HG02938 (cell line): ENCODE data around the gene CACNG4.

ENCODE experiments used
- ATAC-seq: cut with Tn5 transposase; IDR thresholded peaks from one replicate; pipeline ENCODE4 v1.9.1; 2021; ENCODE audit warnings: mild to moderate bottlenecking, moderate library complexity; ENCODE audit not compliant: unreplicated experiment

CACNG4 gene

GRCh38 chr17:67015001-67015400 lies 50.5 kb downstream of the CACNG4 start:
- no peak for ATAC-seq

- no peak for ATAC-seq
Observed at GRCh38 chr17:67016039-67016762, 51.7 kb downstream of the CACNG4 start.

DNA sequence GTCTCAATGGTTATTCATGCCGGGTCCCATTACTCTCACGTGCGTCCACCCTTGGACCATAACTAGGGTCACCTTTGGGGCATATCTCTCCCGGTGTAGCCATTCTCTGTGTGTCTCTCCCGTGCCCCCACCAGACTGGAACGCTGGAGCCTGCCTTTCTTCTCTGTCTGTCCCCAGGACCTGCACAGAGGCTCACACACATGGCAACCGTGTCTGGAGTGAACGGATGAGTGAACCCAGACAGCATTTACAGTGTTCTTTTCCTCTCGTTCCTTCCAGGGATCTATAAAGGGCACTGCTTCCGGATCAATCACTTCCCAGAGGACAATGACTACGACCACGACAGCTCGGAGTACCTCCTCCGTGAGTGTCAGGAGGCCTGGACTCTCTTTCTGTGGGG lies 53.4 kb downstream of the CACNG4 start:
- no peak for ATAC-seq

DNA sequence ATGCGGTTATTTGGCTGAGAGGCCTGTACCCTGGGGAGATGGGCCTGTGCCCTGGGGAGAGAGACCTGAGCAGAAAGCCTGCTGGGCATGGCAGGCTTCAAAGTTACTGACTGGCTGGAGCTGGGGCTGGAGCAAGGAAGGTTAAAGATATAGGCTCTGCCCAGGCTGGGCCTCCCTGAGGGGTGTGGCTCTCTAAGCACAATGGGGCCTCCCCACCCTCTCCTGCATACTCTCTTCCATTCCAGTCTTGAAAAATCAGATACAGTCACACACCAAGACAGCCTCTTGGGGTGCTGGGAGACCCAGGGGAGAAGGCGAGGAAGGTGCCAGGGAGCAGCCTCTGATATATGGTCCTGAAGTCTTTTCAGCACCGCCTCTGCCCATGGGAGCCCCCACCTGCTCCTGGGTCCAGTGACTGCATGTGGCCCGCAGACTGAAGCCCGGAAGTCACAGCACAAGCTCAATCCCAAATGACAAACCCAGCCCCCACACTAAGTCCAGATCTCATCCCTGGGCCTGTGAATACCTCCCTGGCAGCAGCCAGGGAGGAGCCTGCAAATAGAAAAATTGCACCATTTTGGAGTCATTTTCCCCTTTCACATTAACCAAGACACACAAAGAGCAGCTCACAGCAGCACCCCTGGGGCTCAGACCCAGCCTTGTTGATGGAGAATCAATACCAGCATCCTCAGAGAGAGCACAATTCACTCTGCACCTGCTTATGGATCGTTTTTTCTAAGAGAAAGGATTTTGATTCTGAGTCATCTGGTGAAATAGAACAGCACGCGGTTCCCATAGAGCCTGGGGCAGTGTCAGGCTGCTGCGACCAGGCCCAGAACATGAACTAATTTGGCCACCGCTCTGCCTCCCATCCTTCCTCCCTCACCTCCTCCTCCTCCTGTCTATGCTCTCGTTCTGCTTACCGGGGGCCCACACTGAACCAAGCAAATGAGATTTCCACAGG lies 54.2 kb downstream of the CACNG4 start:
- ATAC-seq: no peak

DNA sequence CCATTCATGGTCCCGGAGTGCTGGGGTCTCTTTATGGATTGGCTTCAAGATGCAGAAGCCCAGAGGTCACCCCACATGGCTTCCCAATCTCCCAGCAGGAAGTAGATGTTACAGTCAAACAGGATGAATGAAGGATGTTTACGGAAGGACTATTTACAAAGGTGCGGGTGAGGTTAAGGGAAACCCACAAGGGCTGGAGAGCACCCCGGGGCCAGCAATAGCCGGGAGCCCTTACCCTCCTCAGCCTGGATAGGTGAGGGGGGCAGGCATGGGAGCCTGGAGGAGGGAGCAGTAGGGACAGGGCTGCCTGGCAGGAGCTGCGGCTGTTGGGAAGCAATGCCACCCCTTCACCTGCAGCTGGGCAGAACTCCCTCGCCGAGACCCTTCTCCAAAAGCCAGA lies 55.3 kb downstream of the CACNG4 start:
- no peak for ATAC-seq

DNA sequence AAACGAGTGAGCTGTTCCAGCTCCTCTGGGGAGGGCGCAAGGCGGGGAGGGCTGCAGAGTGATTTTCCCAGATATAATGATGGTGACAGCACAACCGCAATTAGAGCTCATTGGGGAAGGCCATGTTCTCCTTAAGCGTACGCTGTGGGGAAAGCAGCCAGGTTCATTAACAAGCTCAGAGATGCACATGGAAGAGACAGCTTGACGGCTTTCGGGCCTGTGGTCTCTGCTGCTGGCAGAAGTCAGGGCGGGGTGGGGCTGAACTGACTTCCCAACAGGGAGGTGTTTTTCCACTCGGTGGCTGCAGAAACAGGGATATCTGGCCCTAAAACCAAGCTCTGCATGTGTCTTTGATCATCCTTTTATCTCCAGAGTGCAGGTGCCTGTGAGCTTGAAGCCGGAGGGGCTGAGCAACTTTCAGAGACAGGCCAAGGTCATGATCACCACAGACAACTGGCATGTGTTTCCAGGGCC lies 55.8 kb downstream of the CACNG4 start:
- ATAC-seq: no peak

DNA sequence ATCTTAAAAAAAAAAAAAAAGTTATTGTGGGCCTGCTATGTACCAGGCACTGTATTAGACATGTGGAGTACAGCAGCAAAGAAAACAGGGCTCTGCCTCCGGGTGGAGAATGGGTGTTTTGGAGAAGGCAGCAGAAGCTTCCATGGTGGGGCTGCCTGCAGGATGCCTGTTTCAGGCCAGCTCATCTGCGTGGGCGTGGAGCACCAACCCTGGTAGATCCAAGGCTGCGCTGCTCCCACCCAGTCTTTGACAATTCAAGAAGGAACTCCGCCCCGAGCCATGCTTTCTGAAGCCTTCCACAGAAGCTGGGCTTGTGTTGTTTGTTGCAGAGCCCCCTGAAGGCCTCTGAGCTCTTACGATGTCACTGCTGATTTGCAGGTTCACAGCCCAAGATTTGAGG lies 56.7 kb downstream of the CACNG4 start:
- no peak for ATAC-seq

DNA sequence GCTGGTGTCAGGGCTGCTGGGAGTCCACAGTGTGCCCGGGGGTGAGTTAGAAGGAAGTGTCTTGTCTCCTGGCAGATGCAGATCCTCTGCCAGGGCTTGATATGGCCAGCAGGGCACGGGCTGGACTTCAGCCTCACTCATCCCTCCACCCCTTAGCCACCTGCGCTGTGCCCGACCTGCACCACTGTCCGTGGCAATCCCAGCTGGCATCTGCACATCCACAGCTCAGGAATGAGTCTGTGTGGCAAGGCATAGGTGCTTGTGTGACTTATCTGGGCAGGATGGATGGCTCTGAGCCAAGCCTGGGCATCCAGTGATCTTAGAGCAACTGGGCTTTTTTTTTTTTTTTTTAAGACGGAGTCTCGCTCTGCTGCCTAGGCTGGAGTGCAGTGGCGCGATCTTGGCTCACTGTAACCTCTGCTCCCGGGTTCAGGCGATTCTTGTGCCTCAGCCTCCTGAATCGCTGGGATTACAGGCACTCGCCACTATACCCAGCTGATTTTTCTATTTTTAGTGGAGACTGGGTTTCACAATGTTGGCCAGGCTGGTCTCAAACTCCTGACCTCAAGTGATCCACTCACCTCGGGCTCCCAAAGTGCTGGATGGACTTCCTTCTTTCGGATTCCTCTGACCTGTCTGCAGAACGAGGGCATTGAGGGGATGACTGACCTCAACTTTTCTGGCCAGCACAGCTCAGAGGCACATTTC lies 57.4 kb downstream of the CACNG4 start:
- no peak for ATAC-seq

DNA sequence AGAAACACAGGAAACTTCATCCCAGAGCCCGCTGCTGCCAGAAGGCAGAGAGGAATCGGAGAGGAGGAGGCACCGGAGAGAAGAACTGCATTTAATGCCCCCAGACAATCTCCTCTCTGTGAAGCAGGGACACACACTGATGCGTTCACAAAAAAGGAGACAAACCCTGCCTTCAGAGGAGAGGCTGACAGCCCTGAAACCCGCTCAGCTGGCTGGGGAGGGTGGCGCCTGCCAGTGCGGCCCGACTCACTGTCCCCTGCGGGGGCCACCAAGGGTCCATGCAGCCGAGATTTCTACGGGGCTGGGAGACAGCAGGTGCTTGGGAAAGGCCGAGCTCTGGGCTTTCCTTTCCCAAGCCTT lies 57.9 kb downstream of the CACNG4 start:
- ATAC-seq: no peak

DNA sequence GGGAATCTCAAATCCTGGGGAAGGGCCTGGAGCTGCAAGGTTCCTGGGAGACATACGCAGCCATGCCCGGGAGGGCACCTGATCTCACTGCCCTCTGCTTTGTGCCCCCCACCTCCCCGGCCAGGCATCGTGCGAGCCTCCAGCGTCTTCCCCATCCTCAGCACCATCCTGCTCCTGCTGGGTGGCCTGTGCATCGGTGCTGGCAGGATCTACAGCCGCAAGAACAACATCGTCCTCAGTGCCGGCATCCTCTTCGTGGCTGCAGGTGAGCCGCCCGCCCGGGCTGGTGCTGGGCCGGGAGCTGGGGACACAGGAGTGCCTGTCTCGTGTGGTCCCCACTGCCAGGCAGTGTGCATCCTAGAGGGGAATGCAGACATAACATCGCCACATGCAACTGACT lies 60.2 kb downstream of the CACNG4 start:
- no peak for ATAC-seq

DNA sequence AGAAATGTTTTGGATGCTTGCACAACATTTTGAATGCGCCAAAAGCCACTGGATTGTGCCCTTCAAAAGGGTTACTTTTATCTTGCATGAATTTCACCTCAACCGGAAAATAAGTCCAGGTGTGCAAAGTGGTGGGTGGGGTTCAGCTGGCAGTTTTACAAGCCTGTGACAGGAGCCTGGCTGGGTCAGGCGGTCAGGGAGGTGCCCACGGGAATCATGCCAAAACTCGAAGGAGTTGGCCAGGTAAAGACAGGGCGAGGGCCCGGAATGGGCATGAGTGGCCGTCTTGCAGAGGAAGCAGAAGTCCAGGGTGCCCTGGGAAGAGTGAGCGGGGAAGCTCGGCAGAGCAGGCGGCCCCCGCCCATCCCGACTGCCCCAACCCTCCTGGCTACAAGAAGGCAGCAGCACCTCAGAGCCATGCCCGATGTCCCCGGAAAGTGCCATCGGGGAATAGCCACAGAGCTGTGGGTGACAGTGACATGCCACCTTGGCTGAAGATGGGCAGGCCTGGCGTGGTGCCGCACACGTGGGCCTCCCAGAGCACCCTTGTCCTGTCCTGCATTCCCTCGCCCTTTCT lies 60.8 kb downstream of the CACNG4 start:
- ATAC-seq: no peak

GRCh38 chr17:67026341-67026740 lies 61.8 kb downstream of the CACNG4 start:
- no peak for ATAC-seq

DNA sequence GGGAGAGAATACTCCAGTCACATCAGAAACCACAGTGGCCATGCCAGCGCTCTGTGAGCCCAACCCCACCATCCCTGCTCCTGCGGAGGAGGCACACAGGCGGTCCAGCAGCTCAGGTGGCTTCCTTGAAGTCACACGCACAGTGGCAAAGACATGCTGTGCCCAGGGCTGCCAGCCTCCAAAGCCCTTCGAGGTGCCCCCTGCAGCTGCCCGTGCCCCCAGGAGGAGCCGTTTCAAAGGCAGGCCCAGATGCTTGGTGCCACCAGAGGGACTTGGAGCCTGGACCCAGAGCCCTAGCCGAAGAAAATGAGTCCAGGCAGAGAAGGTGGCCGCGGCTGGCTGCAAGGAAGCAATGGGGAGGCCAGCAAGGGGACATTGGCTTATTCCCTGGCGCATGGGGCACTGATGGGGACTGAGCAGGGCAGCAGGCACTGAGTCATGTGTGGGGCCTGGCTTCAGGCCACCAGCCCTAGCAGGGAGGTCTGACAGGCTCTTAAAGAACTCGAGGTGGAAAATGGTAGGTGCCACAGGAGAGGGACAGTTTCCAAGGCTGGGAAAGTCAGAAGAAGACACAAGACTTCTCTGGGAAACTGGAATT lies 62.6 kb downstream of the CACNG4 start:
- no peak for ATAC-seq

- ATAC-seq: no peak
Observed at GRCh38 chr17:67030641-67031040, 66.1 kb downstream of the CACNG4 start.

GRCh38 chr17:67032382-67032781 lies 67.9 kb downstream of the CACNG4 start:
- no peak for ATAC-seq

GRCh38 chr17:67032985-67033384 lies 68.5 kb downstream of the CACNG4 start:
- no peak for ATAC-seq

GRCh38 chr17:67033613-67034012 lies 69.1 kb downstream of the CACNG4 start:
- no peak for ATAC-seq

DNA sequence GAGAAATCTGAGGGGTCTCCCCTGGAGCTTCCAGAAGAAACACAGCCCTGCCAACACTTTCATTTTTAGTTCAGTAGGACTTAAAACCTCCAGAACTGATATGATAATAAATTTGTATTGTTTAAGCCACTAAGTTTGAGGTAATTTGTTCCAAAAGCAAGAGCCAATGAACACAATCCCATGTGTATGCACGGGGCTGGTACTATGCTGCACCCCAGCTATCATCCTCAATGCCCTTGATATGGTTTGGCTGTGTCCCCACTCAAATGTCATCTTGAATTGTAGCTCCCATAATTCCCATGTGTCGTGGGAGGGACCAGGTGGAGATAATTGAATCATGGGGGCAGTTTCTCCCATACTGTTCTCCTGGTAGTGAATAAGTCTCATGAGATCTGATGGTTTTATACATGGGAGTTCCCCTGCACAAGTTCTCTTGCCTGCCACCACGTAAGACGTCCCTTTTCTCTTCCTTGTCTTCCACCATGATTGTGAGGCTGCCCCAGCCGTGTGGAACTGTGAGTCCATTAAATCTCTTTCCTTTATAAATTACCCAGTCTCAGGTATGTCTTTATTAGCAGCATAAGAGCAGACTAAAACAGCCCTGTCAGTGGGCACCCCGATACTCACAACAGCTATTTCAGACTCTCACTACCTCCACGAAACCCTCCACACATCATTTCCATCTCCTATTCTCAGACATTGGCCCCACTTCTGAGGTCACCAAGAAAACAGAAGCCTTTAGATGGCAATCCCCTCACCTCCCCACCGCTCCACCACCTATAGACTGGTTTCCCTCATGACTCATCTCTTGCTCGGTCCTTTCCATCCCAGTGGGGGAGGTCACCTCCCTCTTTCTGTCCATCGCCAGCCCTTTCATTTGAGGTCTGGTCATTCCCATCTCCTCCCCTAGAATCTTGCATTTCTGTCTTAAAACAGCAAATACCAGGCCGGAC lies 70.9 kb downstream of the CACNG4 start:
- ATAC-seq: peak; percentile 74

- no peak for ATAC-seq
Observed at GRCh38 chr17:67038861-67039365, 74.4 kb downstream of the CACNG4 start.
